K562 (cell line): ENCODE data around the gene VSIG2. TPM values are rescaled to one million over a fixed set of nuclear protein-coding genes. Genes with fewer than 3 reads are reported as not detected.
A peak's percentile ranks its signal among the peaks of the same experiment; 100 is the strongest.

Experiments used
- CTCF ChIP-seq, 3 experiments: IDR thresholded peaks in 2 of 3; conservative IDR thresholded peaks in 1 of 3; 2 replicates each; pipeline ENCODE4 v1.5.1; 2011 to 2012; ENCODE audit warnings: low read length in 3 of 3, mild to moderate bottlenecking in 3 of 3, control low read depth in 2 of 3, improper control_type of control experiment in 1 of 3, inconsistent platforms in 1 of 3, low read depth in 1 of 3, mixed read lengths in 1 of 3, moderate library complexity in 1 of 3; ENCODE audit not compliant: insufficient read depth in 2 of 3
- KAT8 ChIP-seq: fragments of 450-650 bp; IDR thresholded peaks from 2 replicates; pipeline ENCODE4 v1.6.1; 2016; ENCODE audit warnings: low read depth, mild to moderate bottlenecking
- MAZ ChIP-seq, 2 experiments: fragments of 450-650 bp in 1 of 2; sonication (generic) in 1 of 2; formaldehyde crosslinking; IDR thresholded peaks in 1 of 2; conservative IDR thresholded peaks in 1 of 2; 2 replicates each; pipeline versions ENCODE4 v1.4.0 to v1.5.0; 2020; ENCODE audit warnings: mild to moderate bottlenecking in 1 of 2, missing genetic modification reagents in 1 of 2
- RBFOX2 ChIP-seq: fragments of 200-400 bp; formaldehyde crosslinking; IDR thresholded peaks from 2 replicates; pipeline ENCODE4 v1.6.1; 2017; ENCODE audit warnings: low read depth, mild to moderate bottlenecking, low read length, moderate library complexity
- ZNF121 ChIP-seq: sonication (generic); formaldehyde crosslinking; conservative IDR thresholded peaks from 2 replicates; pipeline ENCODE4 v1.8.0; 2022; ENCODE audit warnings: missing genetic modification reagents
- ZNF408 ChIP-seq: fragments of 250-450 bp; sonication (Bioruptor Pico); IDR thresholded peaks from 2 replicates; pipeline ENCODE4 v1.4.0; 2020; ENCODE audit warnings: low read depth, mild to moderate bottlenecking, moderate library complexity
- ZNF431 ChIP-seq: sonication (generic); formaldehyde crosslinking; IDR thresholded peaks from 2 replicates; pipeline ENCODE4 v1.8.0; 2022; ENCODE audit warnings: mild to moderate bottlenecking, missing genetic modification reagents
- ZNF830 ChIP-seq: fragments of 250-450 bp; sonication (Bioruptor Pico); IDR thresholded peaks from 2 replicates; pipeline ENCODE4 v1.5.0; 2021; ENCODE audit warnings: mild to moderate bottlenecking
- polyA plus RNA-seq, 8 experiments: library from polyadenylated mRNA; depleted of rRNA in 4 of 8; stranded (reverse) in 5 of 8; unstranded in 3 of 8; fragments of >200 nt; fragmentation: Nextera tagmentation in 2 of 8; fragmentation: Illumina TruSeq in 1 of 8; extraction: Ambion mirVana in 2 of 8; extraction: Trizol in 1 of 8; gene quantifications; 2 replicates each; pipeline versions ENCODE4 v1.2.1 to v1.2.3, GENCODE V29; 2011 to 2014; ENCODE audit warnings: inconsistent platforms in 1 of 8, missing spikeins in 1 of 8
- total RNA-seq, 7 experiments: library from RNA; depleted of rRNA in 6 of 7; stranded (reverse); fragments of >200 nt in 6 of 7; fragmentation: Illumina TruSeq in 2 of 7; extraction: Trizol in 2 of 7; gene quantifications; 2 replicates each; pipeline versions ENCODE4 v1.2.1 to v1.2.3, GENCODE V29; 2011 to 2021; ENCODE audit warnings: low replicate concordance in 1 of 7
- TF ChIP-seq, protein P1 (sequence below), 2 experiments: fragments of 450-650 bp; formaldehyde crosslinking in 1 of 2; IDR thresholded peaks; 2 replicates each; pipeline versions ENCODE4 v1.4.0 to v1.6.1; 2014 to 2020; ENCODE audit warnings: mild to moderate bottlenecking in 2 of 2, borderline replicate concordance in 1 of 2, low read depth in 1 of 2
- TF ChIP-seq, protein P2 (sequence below): fragments of 450-650 bp; IDR thresholded peaks from 2 replicates; pipeline ENCODE4 v1.6.1; 2016; ENCODE audit warnings: antibody characterized with exemption
- TF ChIP-seq, protein P3 (sequence below): fragments of 250-450 bp; sonication (Bioruptor Pico); IDR thresholded peaks from 2 replicates; pipeline ENCODE4 v1.4.0; 2020; ENCODE audit warnings: mild to moderate bottlenecking
- TF ChIP-seq, protein P4 (sequence below): fragments of 200-800 bp; sonication (Bioruptor generic); IDR thresholded peaks from 2 replicates; pipeline ENCODE4 v1.6.1; 2017; ENCODE audit warnings: missing genetic modification characterization, missing compliant biosample characterization

The VSIG2 gene
- total and polyA plus RNA-seq, 9 of the 15 experiments (the other 6 are each of a cell fraction or from before 2014, with no cell fraction given) = not detected

GRCh38 chr11:124740277-124740882 lies 11.7 kb downstream of the VSIG2 start (continued):
- TF ChIP-seq, protein P1, sequence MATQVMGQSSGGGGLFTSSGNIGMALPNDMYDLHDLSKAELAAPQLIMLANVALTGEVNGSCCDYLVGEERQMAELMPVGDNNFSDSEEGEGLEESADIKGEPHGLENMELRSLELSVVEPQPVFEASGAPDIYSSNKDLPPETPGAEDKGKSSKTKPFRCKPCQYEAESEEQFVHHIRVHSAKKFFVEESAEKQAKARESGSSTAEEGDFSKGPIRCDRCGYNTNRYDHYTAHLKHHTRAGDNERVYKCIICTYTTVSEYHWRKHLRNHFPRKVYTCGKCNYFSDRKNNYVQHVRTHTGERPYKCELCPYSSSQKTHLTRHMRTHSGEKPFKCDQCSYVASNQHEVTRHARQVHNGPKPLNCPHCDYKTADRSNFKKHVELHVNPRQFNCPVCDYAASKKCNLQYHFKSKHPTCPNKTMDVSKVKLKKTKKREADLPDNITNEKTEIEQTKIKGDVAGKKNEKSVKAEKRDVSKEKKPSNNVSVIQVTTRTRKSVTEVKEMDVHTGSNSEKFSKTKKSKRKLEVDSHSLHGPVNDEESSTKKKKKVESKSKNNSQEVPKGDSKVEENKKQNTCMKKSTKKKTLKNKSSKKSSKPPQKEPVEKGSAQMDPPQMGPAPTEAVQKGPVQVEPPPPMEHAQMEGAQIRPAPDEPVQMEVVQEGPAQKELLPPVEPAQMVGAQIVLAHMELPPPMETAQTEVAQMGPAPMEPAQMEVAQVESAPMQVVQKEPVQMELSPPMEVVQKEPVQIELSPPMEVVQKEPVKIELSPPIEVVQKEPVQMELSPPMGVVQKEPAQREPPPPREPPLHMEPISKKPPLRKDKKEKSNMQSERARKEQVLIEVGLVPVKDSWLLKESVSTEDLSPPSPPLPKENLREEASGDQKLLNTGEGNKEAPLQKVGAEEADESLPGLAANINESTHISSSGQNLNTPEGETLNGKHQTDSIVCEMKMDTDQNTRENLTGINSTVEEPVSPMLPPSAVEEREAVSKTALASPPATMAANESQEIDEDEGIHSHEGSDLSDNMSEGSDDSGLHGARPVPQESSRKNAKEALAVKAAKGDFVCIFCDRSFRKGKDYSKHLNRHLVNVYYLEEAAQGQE (IDR thresholded peaks at IDR 0.05; ENCODE audit: borderline replicate concordance) = no peak
- TF ChIP-seq, protein P1 (CRISPR knock-in tag; IDR thresholded peaks at IDR 0.05; ENCODE audit: low read depth) = no peak
- TF ChIP-seq, protein P2, sequence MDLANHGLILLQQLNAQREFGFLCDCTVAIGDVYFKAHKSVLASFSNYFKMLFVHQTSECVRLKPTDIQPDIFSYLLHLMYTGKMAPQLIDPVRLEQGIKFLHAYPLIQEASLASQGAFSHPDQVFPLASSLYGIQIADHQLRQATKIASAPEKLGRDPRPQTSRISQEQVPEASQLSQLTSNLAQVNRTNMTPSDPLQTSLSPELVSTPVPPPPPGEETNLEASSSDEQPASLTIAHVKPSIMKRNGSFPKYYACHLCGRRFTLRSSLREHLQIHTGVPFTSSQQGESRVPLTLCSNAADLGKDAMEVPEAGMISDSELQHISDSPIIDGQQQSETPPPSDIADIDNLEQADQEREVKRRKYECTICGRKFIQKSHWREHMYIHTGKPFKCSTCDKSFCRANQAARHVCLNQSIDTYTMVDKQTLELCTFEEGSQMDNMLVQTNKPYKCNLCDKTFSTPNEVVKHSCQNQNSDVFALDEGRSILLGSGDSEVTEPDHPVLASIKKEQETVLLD = no peak
- TF ChIP-seq ZNF830 (CRISPR knock-in tag) (no peak), CTCF (IDR thresholded peaks at IDR 0.05 in 2 of 3, conservative IDR thresholded peaks at IDR 0.05 in 1 of 3; ENCODE audit: insufficient read depth in 2 of 3, low read depth in 1 of 3, low read length in 3 of 3) (peak; percentile 34 to 51 (median 36); a peak in 3 of 6 replicates), KAT8 (no peak), RBFOX2 (peak; percentile 15; the same call in 1 of the 2 replicates), MAZ (CRISPR knock-in tag; conservative IDR thresholded peaks at IDR 0.05 in 1 of 2, IDR thresholded peaks at IDR 0.05 in 1 of 2) (peak; percentile 20 to 39; a peak in 1 of 4 replicates), ZNF431 (CRISPR knock-in tag) (no peak), ZNF121 (CRISPR knock-in tag) (no peak), ZNF408 (CRISPR knock-in tag) (no peak)
- TF ChIP-seq, protein P3, sequence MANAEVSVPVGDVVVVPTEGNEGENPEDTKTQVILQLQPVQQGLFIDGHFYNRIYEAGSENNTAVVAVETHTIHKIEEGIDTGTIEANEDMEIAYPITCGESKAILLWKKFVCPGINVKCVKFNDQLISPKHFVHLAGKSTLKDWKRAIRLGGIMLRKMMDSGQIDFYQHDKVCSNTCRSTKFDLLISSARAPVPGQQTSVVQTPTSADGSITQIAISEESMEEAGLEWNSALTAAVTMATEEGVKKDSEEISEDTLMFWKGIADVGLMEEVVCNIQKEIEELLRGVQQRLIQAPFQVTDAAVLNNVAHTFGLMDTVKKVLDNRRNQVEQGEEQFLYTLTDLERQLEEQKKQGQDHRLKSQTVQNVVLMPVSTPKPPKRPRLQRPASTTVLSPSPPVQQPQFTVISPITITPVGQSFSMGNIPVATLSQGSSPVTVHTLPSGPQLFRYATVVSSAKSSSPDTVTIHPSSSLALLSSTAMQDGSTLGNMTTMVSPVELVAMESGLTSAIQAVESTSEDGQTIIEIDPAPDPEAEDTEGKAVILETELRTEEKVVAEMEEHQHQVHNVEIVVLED (CRISPR knock-in tag) = no peak
- TF ChIP-seq, protein P4, sequence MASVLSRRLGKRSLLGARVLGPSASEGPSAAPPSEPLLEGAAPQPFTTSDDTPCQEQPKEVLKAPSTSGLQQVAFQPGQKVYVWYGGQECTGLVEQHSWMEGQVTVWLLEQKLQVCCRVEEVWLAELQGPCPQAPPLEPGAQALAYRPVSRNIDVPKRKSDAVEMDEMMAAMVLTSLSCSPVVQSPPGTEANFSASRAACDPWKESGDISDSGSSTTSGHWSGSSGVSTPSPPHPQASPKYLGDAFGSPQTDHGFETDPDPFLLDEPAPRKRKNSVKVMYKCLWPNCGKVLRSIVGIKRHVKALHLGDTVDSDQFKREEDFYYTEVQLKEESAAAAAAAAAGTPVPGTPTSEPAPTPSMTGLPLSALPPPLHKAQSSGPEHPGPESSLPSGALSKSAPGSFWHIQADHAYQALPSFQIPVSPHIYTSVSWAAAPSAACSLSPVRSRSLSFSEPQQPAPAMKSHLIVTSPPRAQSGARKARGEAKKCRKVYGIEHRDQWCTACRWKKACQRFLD = no peak
